ENCODE data around the gene ARSG.
"Not testable (repeated sequence)": the region's sequence is repeated elsewhere in the genome, so short reads cannot be mapped to it uniquely, and the experiment has no call there.

Gene ARSG

GRCh38 chr17:68273722-68274121 is 17.6 kb upstream of the ARSG start:
- Histone ChIP-seq H3K27ac (peak overlapping the region; percentile 72), H3K27me3 (no peaks in the 10 kb centered on the region), H3K4me3 (ENCODE audit: low read depth in 1 of 2, low read length in 1 of 2) (no peak overlapping the region), H3K36me3 (peaks cover 89% of the 10 kb centered on the region), H3K4me1 (ENCODE audit: control insufficient read depth in 1 of 2, insufficient read depth in 1 of 2, low read depth in 1 of 2, low read length in 1 of 2) (peaks cover 0 to 7% of the 10 kb centered on the region in 2 experiments), H3K9me3 (no peaks in the 10 kb centered on the region)
- TF ChIP-seq, protein P1, sequence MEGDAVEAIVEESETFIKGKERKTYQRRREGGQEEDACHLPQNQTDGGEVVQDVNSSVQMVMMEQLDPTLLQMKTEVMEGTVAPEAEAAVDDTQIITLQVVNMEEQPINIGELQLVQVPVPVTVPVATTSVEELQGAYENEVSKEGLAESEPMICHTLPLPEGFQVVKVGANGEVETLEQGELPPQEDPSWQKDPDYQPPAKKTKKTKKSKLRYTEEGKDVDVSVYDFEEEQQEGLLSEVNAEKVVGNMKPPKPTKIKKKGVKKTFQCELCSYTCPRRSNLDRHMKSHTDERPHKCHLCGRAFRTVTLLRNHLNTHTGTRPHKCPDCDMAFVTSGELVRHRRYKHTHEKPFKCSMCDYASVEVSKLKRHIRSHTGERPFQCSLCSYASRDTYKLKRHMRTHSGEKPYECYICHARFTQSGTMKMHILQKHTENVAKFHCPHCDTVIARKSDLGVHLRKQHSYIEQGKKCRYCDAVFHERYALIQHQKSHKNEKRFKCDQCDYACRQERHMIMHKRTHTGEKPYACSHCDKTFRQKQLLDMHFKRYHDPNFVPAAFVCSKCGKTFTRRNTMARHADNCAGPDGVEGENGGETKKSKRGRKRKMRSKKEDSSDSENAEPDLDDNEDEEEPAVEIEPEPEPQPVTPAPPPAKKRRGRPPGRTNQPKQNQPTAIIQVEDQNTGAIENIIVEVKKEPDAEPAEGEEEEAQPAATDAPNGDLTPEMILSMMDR (IDR thresholded peaks at IDR 0.05), result no peak

GRCh38 chr17:68276339-68276738 is 15.0 kb upstream of the ARSG start:
- not testable (repeated sequence) for H3K27ac ChIP-seq; H3K27me3 ChIP-seq; H3K4me1 ChIP-seq (ENCODE audit: control insufficient read depth in 1 of 2, insufficient read depth in 1 of 2, low read depth in 1 of 2, low read length in 1 of 2); H3K4me3 ChIP-seq (ENCODE audit: low read depth in 1 of 2, low read length in 1 of 2); H3K9me3 ChIP-seq
- peaks cover 92% of the 10 kb centered on the region for H3K36me3 ChIP-seq

GRCh38 chr17:68277807-68278206 is 13.5 kb upstream of the ARSG start:
- Histone ChIP-seq H3K27me3 (no peaks in the 10 kb centered on the region), H3K9me3 (no peaks in the 10 kb centered on the region), H3K27ac (no peak overlapping the region), H3K4me3 (ENCODE audit: low read depth in 1 of 2, low read length in 1 of 2) (no peak overlapping the region), H3K4me1 (ENCODE audit: control insufficient read depth in 1 of 2, insufficient read depth in 1 of 2, low read depth in 1 of 2, low read length in 1 of 2) (peaks cover 0 to 7% of the 10 kb centered on the region in 2 experiments), H3K36me3 (peaks cover 81% of the 10 kb centered on the region)
- TF ChIP-seq, protein P1 (IDR thresholded peaks at IDR 0.05), result no peak

DNA sequence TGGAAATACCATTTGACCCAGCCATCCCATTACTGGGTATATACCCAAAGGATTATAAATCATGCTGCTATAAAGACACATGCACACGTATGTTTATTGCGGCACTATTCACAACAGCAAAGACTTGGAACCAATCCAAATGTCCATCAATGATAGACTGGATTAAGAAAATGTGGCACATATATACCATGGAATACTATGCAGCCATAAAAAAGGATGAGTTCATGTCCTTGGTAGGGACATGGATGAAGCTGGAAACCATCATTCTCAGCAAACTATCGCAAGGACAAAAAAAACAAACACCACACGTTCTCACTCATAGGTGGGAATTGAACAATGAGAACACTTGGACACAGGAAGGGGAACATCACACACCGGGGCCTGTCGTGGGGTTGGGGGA is 9.3 kb upstream of the ARSG start:
- not testable (repeated sequence) for H3K4me3 ChIP-seq (ENCODE audit: low read depth in 1 of 2, low read length in 1 of 2); H3K4me1 ChIP-seq (ENCODE audit: control insufficient read depth in 1 of 2, insufficient read depth in 1 of 2, low read depth in 1 of 2, low read length in 1 of 2); H3K27ac ChIP-seq; H3K27me3 ChIP-seq; H3K9me3 ChIP-seq
- peaks cover 58% of the 10 kb centered on the region for H3K36me3 ChIP-seq

GRCh38 chr17:68288375-68288774 is 2.9 kb upstream of the ARSG start:
- TF ChIP-seq, protein P1 (IDR thresholded peaks at IDR 0.05), result no peak
- peak overlapping the region; percentile 100 for H3K27ac ChIP-seq
- H3K36me3 ChIP-seq, result peaks cover 10% of the 10 kb centered on the region
- no peaks in the 10 kb centered on the region for H3K27me3 ChIP-seq
- H3K9me3 ChIP-seq, result no peaks in the 10 kb centered on the region
- H3K4me3 ChIP-seq (ENCODE audit: low read depth in 1 of 2, low read length in 1 of 2), result peak overlapping the region; percentile 76 to 91
- H3K4me1 ChIP-seq (ENCODE audit: control insufficient read depth in 1 of 2, insufficient read depth in 1 of 2, low read depth in 1 of 2, low read length in 1 of 2), result peaks cover 45 to 57% of the 10 kb centered on the region in 2 experiments

DNA sequence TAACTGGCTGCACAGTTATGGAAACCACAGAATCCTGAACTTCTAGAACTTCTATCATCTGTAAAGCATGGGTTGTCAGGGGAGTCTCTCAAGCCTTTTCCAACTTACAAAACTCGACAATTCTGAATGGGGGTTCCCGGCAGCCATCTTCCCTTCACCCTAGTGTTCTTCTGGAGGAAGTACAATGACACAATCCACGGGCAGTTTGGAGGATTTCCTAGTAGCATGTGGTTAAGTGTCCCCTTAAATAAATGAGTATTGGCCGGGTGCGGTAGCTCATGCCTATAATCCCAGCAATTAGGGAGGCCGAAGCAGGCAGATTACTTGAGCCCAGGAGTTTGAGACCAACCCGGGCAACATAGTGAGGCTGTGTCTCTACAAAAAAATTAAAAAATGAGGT is 2.5 kb upstream of the ARSG start:
- TF ChIP-seq, protein P1 (IDR thresholded peaks at IDR 0.05), result peak; percentile 74
- Histone ChIP-seq H3K36me3 (peaks cover 10% of the 10 kb centered on the region), H3K27ac (peak overlapping the region; percentile 100), H3K4me1 (ENCODE audit: control insufficient read depth in 1 of 2, insufficient read depth in 1 of 2, low read depth in 1 of 2, low read length in 1 of 2) (peaks cover 49 to 61% of the 10 kb centered on the region in 2 experiments), H3K4me3 (ENCODE audit: low read depth in 1 of 2, low read length in 1 of 2) (peak overlapping the region; percentile 76 to 91), H3K9me3 (no peaks in the 10 kb centered on the region), H3K27me3 (no peaks in the 10 kb centered on the region)

- Histone ChIP-seq H3K4me1 (ENCODE audit: control insufficient read depth in 1 of 2, insufficient read depth in 1 of 2, low read depth in 1 of 2, low read length in 1 of 2) (peaks cover 56 to 68% of the 10 kb centered on the region in 2 experiments), H3K36me3 (peaks cover 9% of the 10 kb centered on the region), H3K27ac (peak overlapping the region; percentile 100), H3K9me3 (no peaks in the 10 kb centered on the region), H3K4me3 (ENCODE audit: low read depth in 1 of 2, low read length in 1 of 2) (peak overlapping the region; percentile 76 to 91), H3K27me3 (no peaks in the 10 kb centered on the region)
- TF ChIP-seq, protein P1 (IDR thresholded peaks at IDR 0.05), result no peak
These were observed 1.8 kb upstream of the ARSG start for GRCh38 chr17:68289473-68289872.
